ENCODE data around the gene HYOU1.
"Not testable (repeated sequence)": the region's sequence is repeated elsewhere in the genome, so short reads cannot be mapped to it uniquely, and the experiment has no call there.

The HYOU1 gene, protein sequence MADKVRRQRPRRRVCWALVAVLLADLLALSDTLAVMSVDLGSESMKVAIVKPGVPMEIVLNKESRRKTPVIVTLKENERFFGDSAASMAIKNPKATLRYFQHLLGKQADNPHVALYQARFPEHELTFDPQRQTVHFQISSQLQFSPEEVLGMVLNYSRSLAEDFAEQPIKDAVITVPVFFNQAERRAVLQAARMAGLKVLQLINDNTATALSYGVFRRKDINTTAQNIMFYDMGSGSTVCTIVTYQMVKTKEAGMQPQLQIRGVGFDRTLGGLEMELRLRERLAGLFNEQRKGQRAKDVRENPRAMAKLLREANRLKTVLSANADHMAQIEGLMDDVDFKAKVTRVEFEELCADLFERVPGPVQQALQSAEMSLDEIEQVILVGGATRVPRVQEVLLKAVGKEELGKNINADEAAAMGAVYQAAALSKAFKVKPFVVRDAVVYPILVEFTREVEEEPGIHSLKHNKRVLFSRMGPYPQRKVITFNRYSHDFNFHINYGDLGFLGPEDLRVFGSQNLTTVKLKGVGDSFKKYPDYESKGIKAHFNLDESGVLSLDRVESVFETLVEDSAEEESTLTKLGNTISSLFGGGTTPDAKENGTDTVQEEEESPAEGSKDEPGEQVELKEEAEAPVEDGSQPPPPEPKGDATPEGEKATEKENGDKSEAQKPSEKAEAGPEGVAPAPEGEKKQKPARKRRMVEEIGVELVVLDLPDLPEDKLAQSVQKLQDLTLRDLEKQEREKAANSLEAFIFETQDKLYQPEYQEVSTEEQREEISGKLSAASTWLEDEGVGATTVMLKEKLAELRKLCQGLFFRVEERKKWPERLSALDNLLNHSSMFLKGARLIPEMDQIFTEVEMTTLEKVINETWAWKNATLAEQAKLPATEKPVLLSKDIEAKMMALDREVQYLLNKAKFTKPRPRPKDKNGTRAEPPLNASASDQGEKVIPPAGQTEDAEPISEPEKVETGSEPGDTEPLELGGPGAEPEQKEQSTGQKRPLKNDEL

GRCh38 chr11:119057000-119057769 is at the start of gene HYOU1:
HYOU1 (minus strand) TSS chr11:119057205; CDS start chr11:119056160, 1,045 bp downstream.
- DNase-seq, result peak; percentile 99

DNA sequence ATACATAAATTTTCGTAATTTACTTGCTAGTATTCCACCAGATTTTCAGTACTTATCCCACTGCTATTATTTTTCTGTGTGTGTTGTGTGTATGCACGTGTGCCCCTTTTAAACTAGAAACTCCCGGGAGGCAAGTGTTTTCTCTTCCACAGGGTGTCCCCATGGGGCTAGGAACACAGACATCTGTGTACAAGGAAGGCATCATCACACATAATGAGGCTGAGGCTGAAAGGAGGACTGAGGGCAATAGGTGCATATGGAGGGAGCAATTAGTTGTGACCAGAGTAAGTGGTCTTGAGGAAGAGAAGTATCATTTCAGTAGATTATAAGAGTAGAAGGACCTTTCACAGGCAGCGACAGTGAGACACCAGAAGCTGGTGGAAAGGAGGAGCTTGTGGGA is 46.8 kb upstream of the HYOU1 start:
- DNase-seq, result no peak

DNA sequence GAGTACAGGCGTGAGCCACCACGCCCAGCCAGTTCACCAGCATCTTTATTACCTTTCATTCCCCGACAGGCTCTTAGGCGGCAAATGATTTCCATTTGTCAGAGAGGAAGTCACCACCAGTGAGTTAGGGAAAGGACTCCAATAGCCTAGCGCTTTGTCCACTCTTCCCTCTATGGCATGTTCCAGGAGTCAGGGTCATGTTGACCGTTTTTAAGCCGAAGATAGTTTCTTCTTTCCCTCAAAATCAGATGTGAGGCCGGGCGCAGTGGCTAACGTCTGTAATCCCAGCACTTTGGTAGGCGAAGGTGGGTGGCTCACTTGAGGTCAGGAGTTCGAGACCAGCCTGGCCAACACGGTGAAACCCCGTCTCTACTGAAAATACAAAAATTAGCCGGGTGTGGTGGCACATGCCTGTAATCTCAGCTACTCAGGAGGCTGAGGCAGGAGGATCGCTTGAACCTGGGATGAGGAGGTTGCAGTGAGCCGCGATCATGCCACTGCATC is 46.2 kb upstream of the HYOU1 start:
- DNase-seq, result not testable (repeated sequence)

DNA sequence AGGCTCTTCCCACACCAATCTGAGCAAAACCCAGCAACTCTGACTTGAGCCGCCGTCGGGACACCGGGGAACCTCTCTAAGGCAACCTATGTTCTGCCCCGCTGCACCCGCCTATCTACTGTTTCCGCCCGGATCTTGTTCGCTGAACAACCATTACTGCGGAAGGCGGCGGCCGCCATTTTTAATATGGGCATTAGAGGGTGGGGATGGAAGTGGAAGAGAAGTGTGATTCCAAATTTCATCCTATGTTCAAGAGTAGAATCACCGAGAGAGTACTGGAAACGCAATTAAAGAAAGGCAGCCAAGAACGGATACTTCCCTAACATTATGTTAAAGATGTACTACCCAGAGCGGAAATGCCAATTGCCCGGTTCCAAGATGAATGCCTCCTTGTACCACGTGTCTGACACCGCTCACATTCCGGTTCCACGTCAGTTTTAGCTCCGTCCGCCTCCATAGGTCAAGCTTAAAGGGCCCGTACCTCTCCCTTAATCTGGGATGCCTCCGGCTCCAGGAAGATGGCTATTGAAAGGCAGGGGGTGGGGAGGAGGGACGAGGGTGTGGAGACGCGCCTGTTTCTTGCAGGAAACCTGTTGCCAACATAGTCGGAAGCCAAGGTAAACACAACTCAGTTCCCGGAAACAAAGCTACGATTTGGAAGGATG is 44.9 kb upstream of the HYOU1 start, which contains the start of gene DPAGT1:
Gene DPAGT1, minus strand, starts transcription at position 95 of the 665 bp plus-strand sequence. CDS start 198 bp downstream, outside the sequence.
- DNase-seq, result peak; percentile 84

DNA sequence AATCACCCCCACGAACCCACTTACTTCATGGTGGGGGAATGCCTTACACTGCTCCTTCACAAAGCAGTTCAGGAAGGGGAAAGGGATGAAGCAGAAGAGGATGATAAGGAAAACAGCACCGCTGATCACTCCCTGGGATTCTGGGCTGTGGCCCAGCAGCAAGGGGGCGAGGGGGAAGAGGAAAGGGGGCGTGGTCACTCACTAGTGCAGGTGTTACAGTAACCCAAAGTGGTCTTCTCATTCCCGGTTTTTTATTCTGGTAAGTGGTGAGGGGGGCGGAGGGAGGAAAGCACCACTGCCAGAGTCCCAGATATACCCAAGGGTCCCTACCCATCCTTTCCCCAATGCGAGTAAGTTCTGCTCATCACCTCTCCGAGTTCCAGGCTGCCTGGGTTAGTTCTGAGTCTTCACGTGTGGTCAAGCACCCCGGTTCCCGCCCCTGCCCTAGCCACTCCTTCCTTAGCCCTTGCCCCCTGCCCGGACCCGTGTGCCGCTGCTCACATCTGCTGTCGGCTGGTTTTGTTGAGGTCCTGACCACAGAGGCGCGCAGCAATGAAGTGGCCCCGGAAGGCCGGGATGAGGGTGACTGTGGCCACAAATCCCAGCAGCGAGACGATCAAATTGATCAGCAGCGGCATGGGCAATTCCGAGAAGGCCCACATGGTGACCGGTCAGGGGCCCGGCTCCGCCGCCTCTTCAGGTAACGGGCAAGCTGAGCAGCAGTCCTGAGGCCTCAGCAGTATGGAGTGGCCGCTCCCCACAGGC is 44.2 kb upstream of the HYOU1 start:
- DNase-seq, result no peak

DNA sequence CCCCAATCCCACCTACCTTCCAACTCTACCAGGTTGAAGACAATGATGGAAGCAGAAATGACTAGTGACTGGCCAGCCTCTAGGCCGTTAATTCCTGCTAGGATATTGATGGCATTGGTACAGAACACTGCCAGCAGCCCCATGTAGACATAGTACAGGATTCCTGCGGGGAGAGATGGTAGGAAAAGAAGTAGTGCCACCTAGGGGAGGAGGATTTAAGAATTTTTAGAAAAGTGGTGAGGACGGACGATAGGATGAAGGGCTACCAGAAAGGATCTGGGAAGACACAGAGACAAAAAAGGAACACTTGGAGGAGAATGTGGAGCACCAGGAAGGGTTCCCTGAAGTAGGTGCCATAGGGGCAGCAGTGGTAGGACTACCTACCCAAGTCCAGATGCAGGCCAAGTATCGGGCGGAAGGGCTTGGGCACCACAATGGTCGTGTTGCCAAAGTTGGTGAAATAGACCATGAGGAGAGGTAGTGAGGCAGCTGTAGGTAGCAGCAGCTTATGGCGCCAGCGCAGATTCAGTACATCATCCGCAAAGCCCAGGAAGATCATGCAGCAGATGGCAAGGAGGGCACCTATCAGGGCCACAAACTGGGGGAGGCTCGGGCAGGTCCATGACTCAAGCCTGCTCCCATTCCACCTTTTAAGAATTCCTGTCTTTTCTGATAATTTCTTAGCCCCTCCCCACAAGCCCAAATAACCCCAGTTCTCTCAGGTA is 43.4 kb upstream of the HYOU1 start:
- peak; percentile 65 for DNase-seq

DNA sequence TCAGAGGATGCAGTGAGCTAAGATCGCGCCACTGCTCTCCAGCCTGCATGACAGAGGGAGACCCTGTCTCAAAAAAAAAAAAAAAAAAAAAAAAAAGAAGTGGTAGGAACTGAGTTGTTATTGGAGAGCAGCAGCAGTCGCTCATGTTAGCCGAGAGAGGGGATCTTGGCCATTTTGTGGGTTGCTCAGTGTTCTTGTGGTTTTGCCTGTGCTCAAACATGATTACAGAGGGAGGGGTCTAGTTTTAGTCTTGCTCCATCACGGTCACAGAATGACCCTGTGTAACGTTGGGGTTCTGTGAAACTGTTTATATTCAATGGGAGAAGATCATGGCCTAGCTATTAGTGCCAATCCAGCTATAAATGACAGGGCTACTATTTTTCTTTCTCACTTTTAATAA is 42.7 kb upstream of the HYOU1 start:
- no peak for DNase-seq

DNA sequence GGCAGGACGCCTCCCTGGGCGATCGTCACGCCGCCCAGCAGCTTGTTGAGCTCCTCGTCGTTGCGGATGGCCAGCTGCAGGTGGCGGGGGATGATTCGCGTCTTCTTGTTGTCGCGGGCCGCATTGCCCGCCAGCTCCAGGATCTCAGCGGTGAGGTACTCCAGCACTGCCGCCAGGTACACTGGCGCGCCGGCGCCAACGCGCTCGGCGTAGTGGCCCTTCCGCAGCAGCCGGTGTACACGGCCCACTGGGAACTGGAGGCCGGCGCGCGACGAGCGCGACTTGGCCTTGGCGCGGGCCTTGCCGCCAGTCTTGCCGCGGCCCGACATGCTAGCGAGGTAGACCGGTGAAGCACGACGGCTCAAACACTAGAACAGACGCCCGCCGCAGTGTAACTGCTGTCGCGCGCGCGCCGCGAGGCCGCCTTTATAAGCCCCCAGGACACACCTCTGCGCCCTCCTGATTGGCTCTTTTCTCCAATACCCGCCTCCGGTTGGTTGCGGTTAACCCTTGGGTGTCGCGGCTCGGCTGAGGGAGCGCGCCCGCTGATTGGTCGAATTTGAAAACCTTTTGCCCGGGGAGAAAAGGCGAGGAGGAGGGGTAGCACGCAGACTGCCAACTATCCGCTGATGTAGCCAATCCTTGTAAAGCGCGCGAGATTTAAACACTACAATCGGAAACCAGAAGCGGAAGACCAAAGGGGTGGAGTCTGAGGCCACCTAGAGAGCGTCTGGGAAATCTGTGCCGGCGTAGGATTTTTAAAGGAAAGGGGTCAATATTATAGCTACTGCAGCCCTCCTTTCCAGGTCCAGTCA is 38.3 kb upstream of the HYOU1 start:
- DNase-seq, result peak; percentile 94

GRCh38 chr11:119094816-119095065 is 37.7 kb upstream of the HYOU1 start:
- no peak for DNase-seq

- no peak for DNase-seq
Measured at GRCh38 chr11:119093942-119094815, 37.2 kb upstream of the HYOU1 start.

DNA sequence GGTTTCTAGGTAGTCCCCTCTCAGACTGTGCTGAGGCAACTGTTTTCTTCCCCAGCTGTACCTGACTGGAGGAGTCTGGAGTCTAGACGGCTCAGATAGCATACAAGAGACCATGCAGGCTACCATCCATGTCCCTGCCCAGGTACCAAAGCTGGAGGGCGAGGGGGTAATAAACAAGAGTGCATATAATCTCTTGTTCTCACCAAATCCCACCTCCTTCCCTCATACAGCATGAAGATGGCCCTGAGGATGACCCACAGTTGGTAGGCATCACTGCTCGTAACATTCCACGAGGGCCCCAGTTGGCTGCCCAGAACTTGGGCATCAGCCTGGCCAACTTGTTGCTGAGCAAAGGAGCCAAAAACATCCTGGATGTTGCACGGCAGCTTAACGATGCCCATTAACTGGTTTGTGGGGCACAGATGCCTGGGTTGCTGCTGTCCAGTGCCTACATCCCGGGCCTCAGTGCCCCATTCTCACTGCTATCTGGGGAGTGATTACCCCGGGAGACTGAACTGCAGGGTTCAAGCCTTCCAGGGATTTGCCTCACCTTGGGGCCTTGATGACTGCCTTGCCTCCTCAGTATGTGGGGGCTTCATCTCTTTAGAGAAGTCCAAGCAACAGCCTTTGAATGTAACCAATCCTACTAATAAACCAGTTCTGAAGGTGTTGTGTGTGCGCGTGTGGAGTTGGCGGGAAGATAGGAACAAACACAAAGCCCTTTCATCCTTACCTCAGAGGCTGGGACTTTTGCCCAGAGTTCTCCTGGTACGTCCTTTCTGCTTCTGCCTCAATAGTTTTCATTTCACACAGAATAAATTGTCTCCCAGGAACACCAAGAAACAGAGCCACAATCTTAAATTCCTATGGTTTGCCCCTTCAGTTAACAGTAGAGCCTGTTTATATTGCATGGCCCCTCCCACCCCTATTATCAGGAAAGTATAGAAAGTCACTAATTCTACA is 36.2 kb upstream of the HYOU1 start:
- no peak for DNase-seq

DNA sequence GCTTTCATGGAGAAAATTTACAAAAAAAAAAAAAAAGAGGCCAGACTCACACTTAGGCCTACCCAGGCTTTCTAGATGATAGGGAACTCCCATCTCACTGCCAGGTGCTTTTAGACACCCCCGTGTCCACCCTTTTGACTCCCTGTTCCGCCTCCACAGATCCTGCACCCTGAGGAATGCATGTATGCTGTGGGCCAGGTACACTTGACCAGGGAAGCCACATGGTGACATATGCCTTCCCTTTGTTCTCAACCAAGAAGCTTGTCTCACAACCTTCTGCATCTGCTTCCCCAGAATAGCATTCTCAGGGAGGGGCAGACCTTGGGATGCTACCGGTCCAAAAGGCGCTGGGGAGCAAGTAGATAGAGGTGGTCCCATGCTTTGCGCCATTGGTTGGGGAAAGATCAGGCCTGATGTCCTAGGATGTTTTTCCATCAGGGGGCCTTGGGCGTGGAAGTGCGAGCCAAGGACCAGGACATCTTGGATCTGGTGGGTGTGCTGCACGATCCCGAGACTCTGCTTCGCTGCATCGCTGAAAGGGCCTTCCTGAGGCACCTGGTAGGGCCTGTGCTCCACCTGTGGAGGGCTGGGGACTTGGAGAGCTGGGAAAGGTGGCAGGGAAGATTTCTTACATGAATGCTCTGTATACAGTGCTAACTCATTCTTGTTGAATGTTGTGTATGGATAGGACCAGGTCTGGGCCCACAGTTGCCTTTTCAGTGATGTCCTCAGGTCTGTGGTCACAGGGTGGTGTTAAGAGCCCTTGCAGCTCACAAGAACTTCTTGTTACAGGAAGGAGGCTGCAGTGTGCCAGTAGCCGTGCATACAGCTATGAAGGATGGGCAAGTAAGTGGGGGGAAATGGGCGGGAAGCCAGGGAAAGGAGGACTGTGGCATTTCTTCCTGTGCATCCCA is 35.2 kb upstream of the HYOU1 start:
- no peak for DNase-seq

DNA sequence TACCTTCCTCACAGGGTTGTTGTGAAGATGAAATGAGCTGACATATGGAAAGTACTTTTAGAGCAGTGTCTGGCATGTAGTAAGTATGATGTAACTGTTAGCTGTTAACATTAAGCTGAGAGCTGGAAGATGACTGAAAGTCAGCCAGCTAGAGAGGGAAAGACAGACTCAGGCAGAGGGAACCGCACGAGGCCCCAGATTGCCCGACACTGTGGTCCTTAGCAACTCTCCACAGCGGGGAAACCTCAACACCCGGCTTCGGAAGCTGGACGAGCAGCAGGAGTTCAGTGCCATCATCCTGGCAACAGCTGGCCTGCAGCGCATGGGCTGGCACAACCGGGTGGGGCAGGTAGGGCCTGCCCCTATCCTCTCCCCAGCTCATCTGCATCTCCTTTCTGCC is 34.2 kb upstream of the HYOU1 start:
- peak; percentile 64 for DNase-seq

DNA sequence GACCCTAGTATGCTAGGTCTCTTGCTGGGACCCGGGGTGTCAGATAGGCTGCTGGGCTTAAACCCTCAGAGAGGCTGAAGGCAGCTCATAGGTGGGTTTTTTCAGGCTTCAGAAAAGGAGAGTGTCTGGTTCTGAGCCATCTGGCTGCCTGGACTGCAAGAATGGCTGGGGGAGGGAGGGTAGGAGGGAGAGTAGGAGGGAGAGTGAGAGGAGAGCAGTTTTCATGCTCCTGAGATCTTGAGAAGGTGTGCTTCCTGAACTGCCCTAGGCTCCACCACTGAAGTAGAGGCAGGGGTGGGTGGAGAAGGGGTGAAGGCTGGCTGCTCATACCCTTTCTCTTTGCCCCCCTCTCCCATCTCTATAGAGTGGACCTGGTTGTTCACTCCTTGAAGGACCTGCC is 32.3 kb upstream of the HYOU1 start:
- DNase-seq, result no peak

- no peak for DNase-seq
Measured at GRCh38 chr11:119088406-119088805, 31.4 kb upstream of the HYOU1 start.

DNA sequence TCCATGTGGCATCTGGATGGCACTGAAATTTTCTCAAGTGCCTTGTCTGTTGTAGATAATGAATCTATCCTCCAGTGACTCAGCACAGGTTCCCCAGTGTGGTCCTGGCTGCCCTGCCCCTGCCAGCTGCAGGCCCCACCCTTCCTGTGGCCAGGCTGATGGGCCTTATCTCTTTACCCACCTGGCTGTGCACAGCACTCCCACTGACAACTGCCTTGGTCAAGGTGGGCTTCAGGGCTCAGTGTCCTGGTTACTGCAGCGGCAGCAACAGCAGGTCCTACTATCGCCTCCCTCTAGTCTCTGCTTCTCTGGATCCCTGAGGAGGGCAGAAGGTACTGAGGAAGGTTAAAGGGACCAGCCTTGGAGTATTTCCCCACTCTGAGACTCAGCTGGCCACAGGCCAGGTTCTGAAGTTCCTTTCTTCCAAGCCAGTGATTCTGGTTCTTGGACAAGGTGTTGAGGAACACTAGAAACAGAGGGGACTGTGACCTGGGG is 30.8 kb upstream of the HYOU1 start:
- no peak for DNase-seq
